GM18909 (cell line): ENCODE results near the gene GCM1.
"Not testable (repeated sequence)": the region's sequence is repeated elsewhere in the genome, so short reads cannot be mapped to it uniquely, and the experiment has no call there.

Experiments
- ATAC-seq: cut with Tn5 transposase; IDR thresholded peaks from one replicate; pipeline ENCODE4 v1.9.1; 2021; ENCODE audit warnings: mild to moderate bottlenecking; ENCODE audit not compliant: unreplicated experiment, poor library complexity

The GCM1 gene

GRCh38 chr6:53148684-53149083, at the start of gene GCM1:
Gene GCM1 (minus strand): TSS chr6:53148841. CDS start chr6:53145632, 3,209 bp downstream.
- no peak for ATAC-seq

- ATAC-seq: no peak
Observed at GRCh38 chr6:53197553-53197952, 48.9 kb upstream of the GCM1 start.

- ATAC-seq: no peak
Observed at GRCh38 chr6:53195048-53195447, 46.4 kb upstream of the GCM1 start.

- ATAC-seq: no peak
Observed at GRCh38 chr6:53192682-53193188, 44.1 kb upstream of the GCM1 start.

GRCh38 chr6:53189554-53189953, 40.9 kb upstream of the GCM1 start:
- ATAC-seq: no peak

GRCh38 chr6:53188833-53189232, 40.2 kb upstream of the GCM1 start:
- no peak for ATAC-seq

- no peak for ATAC-seq
Observed at GRCh38 chr6:53180678-53181077, 32.0 kb upstream of the GCM1 start.

GRCh38 chr6:53179961-53180651, 31.5 kb upstream of the GCM1 start:
- no peak for ATAC-seq

- ATAC-seq: no peak
Observed at GRCh38 chr6:53178837-53179432, 30.3 kb upstream of the GCM1 start.

- ATAC-seq: no peak
Observed at GRCh38 chr6:53175027-53175426, 26.4 kb upstream of the GCM1 start.

- ATAC-seq: no peak
Observed at GRCh38 chr6:53172468-53172803, 23.8 kb upstream of the GCM1 start.

GRCh38 chr6:53171605-53172467, 23.2 kb upstream of the GCM1 start:
- ATAC-seq: peak; percentile 89

- no peak for ATAC-seq
Observed at GRCh38 chr6:53168516-53169267, 20.1 kb upstream of the GCM1 start.

- no peak for ATAC-seq
Observed at GRCh38 chr6:53165293-53165692, 16.7 kb upstream of the GCM1 start.

GRCh38 chr6:53162606-53163005, 14.0 kb upstream of the GCM1 start:
- ATAC-seq: no peak

- ATAC-seq: no peak
Observed at GRCh38 chr6:53161481-53162009, 12.9 kb upstream of the GCM1 start.

- no peak for ATAC-seq
Observed at GRCh38 chr6:53159558-53159957, 10.9 kb upstream of the GCM1 start.

- not testable (repeated sequence) for ATAC-seq
Observed at GRCh38 chr6:53158076-53158475, 9.4 kb upstream of the GCM1 start.

GRCh38 chr6:53155279-53155678, 6.6 kb upstream of the GCM1 start:
- not testable (repeated sequence) for ATAC-seq

GRCh38 chr6:53154794-53155193, 6.2 kb upstream of the GCM1 start:
- ATAC-seq: no peak
